GM13976 (cell line): ENCODE data around the gene NRG3.
"Not testable (repeated sequence)": the region's sequence is repeated elsewhere in the genome, so short reads cannot be mapped to it uniquely, and the experiment has no call there.

Experiments used
- DNase-seq: peaks from one replicate; pipeline ENCODE4 v3.0.0; 2012; ENCODE audit warnings: low spot score
- in situ Hi-C: fragments of 300-500 bp; cut with MboI; formaldehyde crosslinking; loops from one replicate; pipeline ENCODE4 v1.12.0; 2022; ENCODE audit warnings: low sequenced_read_pairs, mixed read lengths, inconsistent platforms; ENCODE audit not compliant: unreplicated experiment
- TF ChIP-seq, protein P1 (sequence below): IDR thresholded peaks from 2 replicates; pipeline ENCODE4 v1.5.1; 2012; ENCODE audit warnings: borderline replicate concordance, mild to moderate bottlenecking; ENCODE audit not compliant: insufficient read depth; ENCODE audit errors: extremely low read depth, missing control alignments, control extremely low read depth

NRG3 gene

DNA sequence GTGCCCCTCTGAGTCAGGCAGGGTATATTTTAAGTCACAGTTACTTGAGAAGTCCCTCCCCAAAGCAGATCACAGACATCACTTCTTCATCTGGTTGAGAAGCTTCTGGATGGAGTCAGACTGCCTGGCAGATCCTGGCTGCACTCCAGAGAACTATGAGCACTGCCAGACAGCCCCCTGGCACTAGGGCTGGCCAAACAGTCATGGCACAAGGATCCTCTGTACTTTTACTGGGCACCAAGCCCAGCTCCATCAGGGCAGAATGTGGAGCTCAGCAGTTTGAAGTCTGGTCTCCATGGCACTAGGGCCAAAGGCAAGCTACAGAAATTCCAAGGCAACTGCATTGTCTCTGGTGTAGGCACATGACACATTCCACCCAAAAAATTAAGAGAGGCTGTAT is 162.1 kb downstream of the NRG3 start:
- no peak for DNase-seq
- in situ Hi-C loops, result no loop called here
- TF ChIP-seq, protein P1, sequence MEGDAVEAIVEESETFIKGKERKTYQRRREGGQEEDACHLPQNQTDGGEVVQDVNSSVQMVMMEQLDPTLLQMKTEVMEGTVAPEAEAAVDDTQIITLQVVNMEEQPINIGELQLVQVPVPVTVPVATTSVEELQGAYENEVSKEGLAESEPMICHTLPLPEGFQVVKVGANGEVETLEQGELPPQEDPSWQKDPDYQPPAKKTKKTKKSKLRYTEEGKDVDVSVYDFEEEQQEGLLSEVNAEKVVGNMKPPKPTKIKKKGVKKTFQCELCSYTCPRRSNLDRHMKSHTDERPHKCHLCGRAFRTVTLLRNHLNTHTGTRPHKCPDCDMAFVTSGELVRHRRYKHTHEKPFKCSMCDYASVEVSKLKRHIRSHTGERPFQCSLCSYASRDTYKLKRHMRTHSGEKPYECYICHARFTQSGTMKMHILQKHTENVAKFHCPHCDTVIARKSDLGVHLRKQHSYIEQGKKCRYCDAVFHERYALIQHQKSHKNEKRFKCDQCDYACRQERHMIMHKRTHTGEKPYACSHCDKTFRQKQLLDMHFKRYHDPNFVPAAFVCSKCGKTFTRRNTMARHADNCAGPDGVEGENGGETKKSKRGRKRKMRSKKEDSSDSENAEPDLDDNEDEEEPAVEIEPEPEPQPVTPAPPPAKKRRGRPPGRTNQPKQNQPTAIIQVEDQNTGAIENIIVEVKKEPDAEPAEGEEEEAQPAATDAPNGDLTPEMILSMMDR, result no peak

DNA sequence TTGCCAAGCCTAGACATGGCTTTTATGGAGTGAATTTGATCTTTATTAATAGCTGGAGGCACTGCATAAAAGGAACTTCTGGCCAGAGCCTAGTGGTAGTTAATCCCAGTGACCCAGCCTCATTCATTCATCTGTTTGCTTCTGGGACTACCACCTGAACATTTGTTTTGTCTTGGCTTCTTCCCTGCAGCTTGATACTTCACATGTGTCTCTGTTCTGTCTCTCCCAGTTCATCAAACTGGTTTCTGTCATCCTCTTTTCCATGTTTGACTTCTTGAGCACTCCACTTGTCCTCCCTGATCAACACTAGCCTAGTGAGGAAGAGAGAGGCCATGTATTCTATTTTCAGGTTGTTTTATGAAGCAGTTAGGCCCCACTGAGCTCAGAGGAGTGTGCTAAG is 163.6 kb downstream of the NRG3 start:
- in situ Hi-C loops, result no loop called here
- DNase-seq, result no peak
- TF ChIP-seq, protein P1, result no peak

DNA sequence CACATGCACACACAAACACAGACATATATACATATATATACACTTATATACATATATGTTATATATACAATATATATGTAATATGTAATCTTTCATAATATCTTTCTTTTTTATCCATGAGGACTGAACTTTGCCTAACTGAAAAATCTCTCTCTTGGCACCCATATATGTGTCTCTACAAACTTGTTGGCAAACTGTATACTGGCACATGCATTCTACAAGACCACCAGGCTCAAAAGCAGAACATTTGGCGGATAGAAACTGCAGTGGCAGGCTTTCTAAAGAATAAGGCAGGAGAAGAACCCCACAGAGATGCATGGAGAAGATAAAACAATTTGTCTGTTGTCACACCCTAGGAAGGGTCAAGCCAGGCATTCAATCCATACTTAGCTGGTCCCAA is 165.3 kb downstream of the NRG3 start:
- in situ Hi-C loops, result no loop called here
- TF ChIP-seq, protein P1, result no peak
- no peak for DNase-seq

DNA sequence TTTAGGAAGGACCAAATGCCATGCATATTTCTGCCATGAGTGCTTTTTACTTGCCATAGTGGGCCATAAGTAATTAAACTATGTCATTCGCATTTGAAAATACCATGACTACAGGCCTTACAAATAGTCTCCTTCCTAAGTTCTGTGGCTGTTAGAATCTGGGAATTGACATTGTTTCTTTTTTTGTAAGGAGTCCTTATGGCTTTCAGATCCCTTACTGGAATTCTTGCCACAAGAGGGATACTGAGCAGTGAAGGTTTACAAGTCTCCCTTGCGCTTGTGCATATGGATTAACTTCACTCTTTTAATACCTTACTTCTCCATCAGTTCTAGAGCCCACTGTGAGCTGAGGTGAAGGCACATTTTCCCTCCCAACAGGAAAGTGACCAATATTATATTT is 166.0 kb downstream of the NRG3 start:
- TF ChIP-seq, protein P1, result no peak
- no peak for DNase-seq
- in situ Hi-C loops, result no loop called here

DNA sequence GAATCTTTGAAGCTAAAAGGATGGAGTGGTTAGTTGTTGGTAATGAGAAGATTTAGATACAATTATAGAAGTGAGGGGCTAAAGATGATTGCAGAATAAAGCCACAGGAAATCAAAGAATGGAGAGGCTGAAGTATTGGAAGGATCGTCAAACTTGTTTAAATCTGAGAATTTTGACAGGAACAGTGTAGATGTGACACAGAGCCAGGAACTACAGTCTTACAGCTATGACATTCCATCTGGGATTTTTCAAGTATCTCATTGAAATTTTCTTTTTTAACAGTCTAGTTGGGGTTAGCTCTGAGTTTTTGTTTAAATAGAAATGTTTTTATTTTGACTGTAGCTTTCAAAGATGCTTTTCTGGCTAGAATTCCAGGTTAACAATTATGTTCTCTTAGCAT is 181.4 kb downstream of the NRG3 start:
- DNase-seq, result no peak
- TF ChIP-seq, protein P1, result no peak
- in situ Hi-C loops, result no loop called here

DNA sequence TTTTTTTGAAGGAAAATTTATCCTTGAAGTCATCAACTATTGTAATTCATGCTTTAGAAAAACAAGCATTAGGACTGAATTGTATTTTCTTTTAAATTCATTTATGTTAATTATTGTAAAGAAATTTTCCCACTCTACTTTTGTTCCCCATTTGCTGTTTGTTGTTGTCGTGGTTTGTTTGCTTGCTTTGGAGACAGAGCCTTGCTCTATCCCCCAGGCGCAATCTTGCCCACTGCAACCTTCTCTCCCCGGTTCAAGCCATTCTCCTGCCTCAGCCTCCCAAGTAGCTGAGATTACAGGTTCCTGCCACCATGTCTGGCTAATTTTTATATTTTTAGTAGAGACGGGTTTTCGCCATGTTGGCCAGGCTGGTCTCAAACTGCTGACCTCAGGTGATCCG is 192.2 kb downstream of the NRG3 start:
- in situ Hi-C loops, DNase-seq: not testable (repeated sequence)

DNA sequence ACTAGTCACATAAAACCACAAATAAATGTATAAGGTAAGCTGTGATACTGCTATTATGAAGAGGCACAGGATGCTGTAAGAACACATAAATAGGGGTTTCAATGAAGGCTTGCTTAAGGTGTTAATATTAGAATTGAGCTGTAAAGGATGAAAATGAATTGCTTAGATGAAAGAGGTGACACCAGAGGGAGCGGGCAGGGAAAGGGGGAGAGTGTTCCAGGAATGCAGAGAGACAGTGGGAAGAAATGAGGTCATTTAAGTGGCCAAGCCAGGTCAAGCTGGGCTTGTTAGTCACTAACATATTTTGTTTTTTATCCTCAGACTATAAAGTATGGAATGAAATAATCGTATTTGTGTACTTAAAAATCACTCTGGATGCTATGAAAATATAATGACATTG is 193.5 kb downstream of the NRG3 start:
- no peak for DNase-seq
- TF ChIP-seq, protein P1, result no peak
- in situ Hi-C loops, result no loop called here

DNA sequence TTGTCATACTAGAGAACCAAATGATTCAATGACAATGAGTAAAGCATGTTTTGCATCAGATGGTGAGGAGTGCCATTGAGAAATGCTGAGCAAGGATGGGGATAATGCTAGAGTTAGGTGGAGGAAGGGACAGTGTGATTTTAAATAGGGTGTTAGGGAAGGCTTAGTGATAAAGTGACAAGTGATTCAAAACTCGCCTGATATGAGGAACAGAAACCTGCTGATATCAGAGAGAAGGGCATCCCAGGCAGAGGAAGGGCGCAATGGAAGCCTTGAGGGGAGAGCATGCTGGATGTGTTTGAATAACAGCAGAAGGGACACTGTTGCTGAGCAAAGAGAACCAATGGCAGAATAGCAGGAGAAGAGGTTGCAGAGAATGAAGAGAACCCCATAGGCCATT is 196.2 kb downstream of the NRG3 start:
- DNase-seq, result no peak

More for the DNA sequence above, 196.2 kb downstream of the NRG3 start:
- TF ChIP-seq, protein P1, result no peak
- in situ Hi-C loops, result no loop called here
